Esophagus muscularis mucosa (tissue), 3 donors: ENCODE results near the gene TMEM114.

Experiments
- CTCF ChIP-seq, 3 experiments: fragments of 200-600 bp in 2 of 3; fragments of 450-650 bp in 1 of 3; sonication (generic) in 2 of 3; IDR thresholded peaks; one replicate each; pipeline ENCODE4 v1.5.1; 2017 to 2019; ENCODE audit warnings: antibody characterized with exemption in 3 of 3, mild to moderate bottlenecking in 2 of 3, moderate library complexity in 1 of 3
- POLR2A ChIP-seq: fragments of 450-650 bp; IDR thresholded peaks from one replicate; pipeline ENCODE4 v1.6.1; 2017; ENCODE audit warnings: antibody characterized with exemption, moderate library complexity, mild to moderate bottlenecking, low read depth
- POLR2AphosphoS5 ChIP-seq, 2 donors: sonication (generic); formaldehyde crosslinking; IDR thresholded peaks; one replicate each; pipeline ENCODE4 v1.6.1; 2017; ENCODE audit warnings: antibody characterized with exemption in 2 of 2

- TF ChIP-seq POLR2A: no peak
- no peak for TF ChIP-seq CTCF (IDR thresholded peaks at IDR 0.05)
- TF ChIP-seq POLR2AphosphoS5 (IDR thresholded peaks at IDR 0.05): no peak
Observed at GRCh38 chr16:8579559-8579958, 10.8 kb downstream of the TMEM114 start.
